Stimulated activated CD8-positive, alpha-beta memory T cell treated with anti-CD3 and anti-CD28 coated beads, Interleukin-12 subunit alpha, Interleukin-12 subunit beta, amount 100 ng/mL, for 1 hour (primary cell): ENCODE results near the gene DDO.

Source experiments
- DNase-seq: peaks from one replicate; pipeline ENCODE4 v3.0.0-alpha.2; 2020; ENCODE audit warnings: low read depth

DDO gene

GRCh38 chr6:110419028-110419739 lies 3.8 kb upstream of the DDO start:
- DNase-seq: no peak

- no peak for DNase-seq
These were observed 3.2 kb upstream of the DDO start for GRCh38 chr6:110418594-110418993.

GRCh38 chr6:110414669-110415068 lies 706 bp downstream of the DDO start:
- no peak for DNase-seq

GRCh38 chr6:110412360-110412759 lies 3.0 kb downstream of the DDO start:
- no peak for DNase-seq

- DNase-seq: no peak
These were observed 4.9 kb downstream of the DDO start for GRCh38 chr6:110410511-110410910.

- no peak for DNase-seq
These were observed 5.6 kb downstream of the DDO start for GRCh38 chr6:110409794-110410193.

- no peak for DNase-seq
These were observed 6.5 kb downstream of the DDO start for GRCh38 chr6:110408901-110409300.

GRCh38 chr6:110404607-110405006 lies 10.8 kb downstream of the DDO start:
- no peak for DNase-seq

- no peak for DNase-seq
These were observed 13.7 kb downstream of the DDO start for GRCh38 chr6:110401585-110402176.

- no peak for DNase-seq
These were observed 15.2 kb downstream of the DDO start for GRCh38 chr6:110400208-110400607.

GRCh38 chr6:110399219-110400071 lies 15.9 kb downstream of the DDO start:
- DNase-seq: no peak

GRCh38 chr6:110398778-110399177 lies 16.6 kb downstream of the DDO start:
- DNase-seq: no peak

- no peak for DNase-seq
These were observed 20.2 kb downstream of the DDO start for GRCh38 chr6:110395221-110395620.

- DNase-seq: no peak
These were observed 21.0 kb downstream of the DDO start for GRCh38 chr6:110394409-110394808.

- DNase-seq: no peak
These were observed 22.6 kb downstream of the DDO start for GRCh38 chr6:110392727-110393126.

- DNase-seq: no peak
These were observed 25.0 kb downstream of the DDO start for GRCh38 chr6:110390404-110390803.

- DNase-seq: no peak
These were observed 25.5 kb downstream of the DDO start for GRCh38 chr6:110389689-110390382.

- DNase-seq: no peak
These were observed 27.4 kb downstream of the DDO start for GRCh38 chr6:110387986-110388385.

- no peak for DNase-seq
These were observed 29.9 kb downstream of the DDO start for GRCh38 chr6:110385458-110385863.

- DNase-seq: no peak
These were observed 36.8 kb downstream of the DDO start for GRCh38 chr6:110378552-110378951.

GRCh38 chr6:110369066-110369465 lies 46.3 kb downstream of the DDO start:
- no peak for DNase-seq

GRCh38 chr6:110368284-110368683 lies 47.1 kb downstream of the DDO start:
- DNase-seq: no peak
